DOHH2 (cell line): ENCODE data around the gene GPR176.

Experiments
- H3F3A ChIP-seq: fragments of 200-600 bp; sonication (generic), shearing (Covaris generic); 2 replicates; pipeline ENCODE4 v1.6.0; 2016; ENCODE audit warnings: antibody characterized with exemption, mild to moderate bottlenecking; ENCODE audit not compliant: control insufficient read depth, insufficient read depth
- H3K27ac ChIP-seq: fragments of 200-600 bp; sonication (generic); 2 replicates; pipeline ENCODE4 v1.5.1; 2014; ENCODE audit warnings: low read depth, mild to moderate bottlenecking, low read length, moderate library complexity
- H3K27me3 ChIP-seq: fragments of 200-600 bp; sonication (generic); 2 replicates; pipeline ENCODE4 v1.6.1; 2014; ENCODE audit warnings: mild to moderate bottlenecking, low read length, mixed read lengths; ENCODE audit not compliant: control insufficient read depth
- H3K36me3 ChIP-seq: fragments of 200-600 bp; sonication (generic); 2 replicates; pipeline ENCODE4 v1.6.1; 2014; ENCODE audit warnings: mild to moderate bottlenecking, low read length, moderate library complexity, mixed read lengths; ENCODE audit not compliant: control insufficient read depth
- H3K4me1 ChIP-seq: fragments of 200-600 bp; sonication (generic); 2 replicates; pipeline ENCODE4 v1.6.1; 2014; ENCODE audit warnings: mild to moderate bottlenecking, low read length, mixed read lengths; ENCODE audit not compliant: control insufficient read depth
- H3K4me2 ChIP-seq: fragments of 200-600 bp; sonication (generic); 2 replicates; pipeline ENCODE4 v1.6.0; 2014; ENCODE audit warnings: mild to moderate bottlenecking, low read length, moderate library complexity
- H3K4me3 ChIP-seq: fragments of 200-600 bp; sonication (generic); 2 replicates; pipeline ENCODE4 v1.5.1; 2014; ENCODE audit warnings: mild to moderate bottlenecking, low read length, mixed read lengths
- H3K79me2 ChIP-seq: fragments of 200-600 bp; sonication (generic); 2 replicates; pipeline ENCODE4 v1.6.1; 2014; ENCODE audit warnings: mild to moderate bottlenecking, low read length, mixed read lengths; ENCODE audit not compliant: control insufficient read depth
- H3K9me2 ChIP-seq: fragments of 200-600 bp; sonication (generic); replicated peaks from 2 replicates; pipeline ENCODE4 v1.6.1; 2014; ENCODE audit warnings: mild to moderate bottlenecking, low read length, mixed read lengths; ENCODE audit not compliant: control insufficient read depth
- H3K9me3 ChIP-seq: fragments of 200-600 bp; sonication (generic); 2 replicates; pipeline ENCODE4 v1.6.1; 2014; ENCODE audit warnings: antibody characterized with exemption, low read length, mixed read lengths; ENCODE audit not compliant: control insufficient read depth, insufficient read depth
- H4K20me1 ChIP-seq: fragments of 200-600 bp; sonication (generic); 2 replicates; pipeline ENCODE4 v1.6.0; 2014; ENCODE audit warnings: low read depth, mild to moderate bottlenecking, antibody characterized with exemption, low read length, moderate library complexity; ENCODE audit not compliant: control insufficient read depth, insufficient read depth
- EZH2phosphoT487 ChIP-seq: fragments of 200-600 bp; sonication (generic); IDR thresholded peaks from 2 replicates; pipeline ENCODE4 v1.6.1; 2017; ENCODE audit warnings: borderline replicate concordance, mild to moderate bottlenecking, antibody characterized with exemption, low read length, moderate library complexity, mixed read lengths
- TF ChIP-seq, protein P1 (sequence below): fragments of 200-600 bp; sonication (generic); IDR thresholded peaks from one replicate; pipeline ENCODE4 v1.5.1; 2014; ENCODE audit warnings: antibody characterized with exemption, mild to moderate bottlenecking, low read depth, low read length; ENCODE audit not compliant: poor library complexity, severe bottlenecking

The GPR176 gene

DNA sequence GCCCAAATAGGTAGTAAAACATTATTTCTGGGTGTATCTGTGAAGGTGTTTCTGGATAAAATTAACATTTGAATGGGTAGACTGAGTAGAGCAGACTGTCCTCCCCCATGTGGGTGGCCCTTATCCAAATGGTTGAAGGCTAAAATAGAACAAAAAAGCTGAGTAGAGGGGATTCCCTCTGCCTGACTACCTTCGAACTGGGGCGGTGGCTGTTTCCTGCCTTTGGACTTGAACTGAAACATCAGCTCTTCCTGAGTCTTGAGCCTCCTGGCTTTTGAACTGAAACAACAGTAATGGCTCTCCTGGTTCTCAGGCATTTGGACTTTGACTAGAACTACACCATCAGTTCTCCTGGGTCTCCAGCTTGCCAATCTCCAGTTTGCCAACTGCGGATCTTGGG is 4.4 kb upstream of the GPR176 start:
- no peak for TF ChIP-seq EZH2phosphoT487
- TF ChIP-seq, protein P1, sequence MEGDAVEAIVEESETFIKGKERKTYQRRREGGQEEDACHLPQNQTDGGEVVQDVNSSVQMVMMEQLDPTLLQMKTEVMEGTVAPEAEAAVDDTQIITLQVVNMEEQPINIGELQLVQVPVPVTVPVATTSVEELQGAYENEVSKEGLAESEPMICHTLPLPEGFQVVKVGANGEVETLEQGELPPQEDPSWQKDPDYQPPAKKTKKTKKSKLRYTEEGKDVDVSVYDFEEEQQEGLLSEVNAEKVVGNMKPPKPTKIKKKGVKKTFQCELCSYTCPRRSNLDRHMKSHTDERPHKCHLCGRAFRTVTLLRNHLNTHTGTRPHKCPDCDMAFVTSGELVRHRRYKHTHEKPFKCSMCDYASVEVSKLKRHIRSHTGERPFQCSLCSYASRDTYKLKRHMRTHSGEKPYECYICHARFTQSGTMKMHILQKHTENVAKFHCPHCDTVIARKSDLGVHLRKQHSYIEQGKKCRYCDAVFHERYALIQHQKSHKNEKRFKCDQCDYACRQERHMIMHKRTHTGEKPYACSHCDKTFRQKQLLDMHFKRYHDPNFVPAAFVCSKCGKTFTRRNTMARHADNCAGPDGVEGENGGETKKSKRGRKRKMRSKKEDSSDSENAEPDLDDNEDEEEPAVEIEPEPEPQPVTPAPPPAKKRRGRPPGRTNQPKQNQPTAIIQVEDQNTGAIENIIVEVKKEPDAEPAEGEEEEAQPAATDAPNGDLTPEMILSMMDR: no peak
- no peak overlapping the region for H3K4me2 ChIP-seq

DNA sequence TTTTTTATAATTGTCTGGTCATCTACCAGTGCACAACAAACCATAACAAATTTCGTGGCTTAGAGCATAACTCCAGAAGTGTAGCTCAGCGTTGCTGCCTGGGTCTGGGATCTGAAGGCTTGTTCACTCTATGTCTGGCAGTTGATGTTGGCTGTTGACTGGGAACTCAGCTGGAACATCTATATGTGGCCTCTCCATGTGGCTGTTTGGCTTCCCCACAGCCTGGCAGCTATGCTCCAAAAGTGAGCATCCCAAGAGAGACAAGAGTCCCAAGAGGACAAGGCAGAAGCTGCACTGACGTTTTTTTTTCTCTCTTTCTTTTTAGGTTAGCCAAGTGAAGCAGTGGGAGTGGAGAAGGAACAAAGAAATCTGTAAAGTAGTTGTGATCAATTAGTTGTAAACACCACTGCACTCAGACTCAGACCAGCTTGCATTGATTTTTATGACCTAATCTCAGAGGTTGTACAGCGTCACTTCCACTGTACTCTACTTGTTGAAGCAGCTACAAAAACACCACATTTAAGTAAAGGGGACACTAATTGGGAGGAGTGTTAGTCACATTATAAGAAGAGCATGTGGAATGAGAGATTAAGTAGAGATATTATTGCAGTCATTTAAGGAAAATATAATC is 2.5 kb upstream of the GPR176 start:
- Histone ChIP-seq H3K9me3 (no peaks in the 10 kb centered on the region), H3K27me3 (0 out of 2 replicates have a peak, but pooled peaks cover 2% of the 10 kb centered on the region), H3K4me1 (peaks cover 26% of the 10 kb centered on the region), H3K4me2 (no peak overlapping the region), H3F3A (no peaks in the 10 kb centered on the region), H4K20me1 (no peaks in the 10 kb centered on the region), H3K4me3 (no peak overlapping the region), H3K79me2 (no peaks in the 10 kb centered on the region), H3K9me2 (no peaks in the 10 kb centered on the region), H3K36me3 (no peaks in the 10 kb centered on the region), H3K27ac (no peak overlapping the region)
- TF ChIP-seq, protein P1: no peak
- TF ChIP-seq EZH2phosphoT487: no peak

More for the DNA sequence above, 4.4 kb upstream of the GPR176 start:
- Histone ChIP-seq H3K4me1 (peaks cover 26% of the 10 kb centered on the region), H3K9me2 (no peaks in the 10 kb centered on the region), H3K4me3 (no peak overlapping the region), H3K36me3 (no peaks in the 10 kb centered on the region), H3K27ac (no peak overlapping the region), H3K27me3 (no peaks in the 10 kb centered on the region), H3K9me3 (no peaks in the 10 kb centered on the region), H3K79me2 (no peaks in the 10 kb centered on the region), H3F3A (no peaks in the 10 kb centered on the region), H4K20me1 (no peaks in the 10 kb centered on the region)

DNA sequence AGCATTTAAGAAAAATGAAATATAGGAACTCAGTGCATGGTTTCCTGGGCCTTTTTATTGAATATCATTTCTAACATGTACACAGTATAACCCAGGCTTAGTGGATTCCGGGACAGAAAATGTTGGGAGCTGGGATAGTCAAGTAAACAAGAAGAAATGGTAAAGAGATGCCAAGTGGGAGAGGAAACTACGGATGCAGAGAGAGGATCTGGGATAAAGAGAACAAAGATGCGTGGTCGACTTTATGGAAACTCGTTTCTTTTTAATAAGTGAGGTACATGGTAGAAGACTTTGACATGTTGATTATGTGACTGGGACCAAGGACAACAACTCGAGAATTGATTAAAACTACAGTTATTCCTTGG is 1.2 kb upstream of the GPR176 start:
- Histone ChIP-seq H3K79me2 (no peaks in the 10 kb centered on the region), H3K9me2 (no peaks in the 10 kb centered on the region), H3K27ac (no peak overlapping the region), H4K20me1 (no peaks in the 10 kb centered on the region), H3K4me2 (peak overlapping the region; percentile 60), H3K36me3 (no peaks in the 10 kb centered on the region), H3K4me1 (peaks cover 26% of the 10 kb centered on the region), H3K4me3 (peak overlapping the region; percentile 68), H3K9me3 (no peaks in the 10 kb centered on the region), H3F3A (no peaks in the 10 kb centered on the region), H3K27me3 (0 out of 2 replicates have a peak, but pooled peaks cover 2% of the 10 kb centered on the region)
- no peak for TF ChIP-seq EZH2phosphoT487
- TF ChIP-seq, protein P1: no peak
